Measurements from ENCODE around the gene CPD. TPM values are rescaled to one million over a fixed set of nuclear protein-coding genes. Genes with fewer than 3 reads are reported as not detected.

Gene CPD
- total and polyA plus RNA-seq, 2 of the 13 experiments (the other 11 are each of a cell fraction or from before 2014, with no cell fraction given): 46.1 to 72.3 TPM

DNA sequence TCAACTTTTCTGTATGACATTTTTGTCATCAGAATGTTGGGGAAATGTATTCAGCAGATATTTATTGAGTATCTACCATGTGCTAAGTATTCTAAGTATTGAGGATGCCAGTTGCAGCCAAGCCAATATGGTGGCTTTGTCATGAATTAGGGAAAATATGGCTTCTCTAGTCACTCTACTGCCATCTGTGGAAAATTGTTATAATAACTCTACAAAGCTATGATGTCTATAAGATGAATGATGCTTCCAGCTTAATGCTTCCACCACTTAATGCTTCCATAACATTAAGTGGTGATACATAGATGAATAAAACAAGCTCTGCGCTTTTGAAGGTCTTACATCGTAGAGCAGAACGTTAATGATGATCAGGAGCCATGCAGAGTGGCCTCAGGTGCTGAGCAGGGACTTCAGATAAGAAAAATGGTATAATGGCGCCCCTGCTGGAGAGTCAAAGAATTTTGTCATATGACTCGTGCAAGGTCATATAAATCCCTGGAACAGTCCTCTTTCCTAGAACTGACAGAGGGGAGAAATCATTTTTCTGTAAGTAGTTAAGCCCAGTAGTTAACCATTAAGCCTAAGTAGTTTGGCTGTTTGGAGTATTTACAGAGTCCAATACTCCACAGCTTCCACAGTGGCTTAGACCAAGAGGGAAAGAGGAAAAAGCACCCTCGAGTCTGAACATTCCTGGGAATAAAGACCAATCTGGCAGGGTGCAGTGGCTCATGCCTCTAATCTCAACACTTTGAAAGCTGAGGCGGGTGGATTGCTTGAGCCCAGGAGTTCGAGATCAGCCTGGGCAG lies 42.2 kb upstream of the CPD start (continued):
- TF ChIP-seq, protein P1, sequence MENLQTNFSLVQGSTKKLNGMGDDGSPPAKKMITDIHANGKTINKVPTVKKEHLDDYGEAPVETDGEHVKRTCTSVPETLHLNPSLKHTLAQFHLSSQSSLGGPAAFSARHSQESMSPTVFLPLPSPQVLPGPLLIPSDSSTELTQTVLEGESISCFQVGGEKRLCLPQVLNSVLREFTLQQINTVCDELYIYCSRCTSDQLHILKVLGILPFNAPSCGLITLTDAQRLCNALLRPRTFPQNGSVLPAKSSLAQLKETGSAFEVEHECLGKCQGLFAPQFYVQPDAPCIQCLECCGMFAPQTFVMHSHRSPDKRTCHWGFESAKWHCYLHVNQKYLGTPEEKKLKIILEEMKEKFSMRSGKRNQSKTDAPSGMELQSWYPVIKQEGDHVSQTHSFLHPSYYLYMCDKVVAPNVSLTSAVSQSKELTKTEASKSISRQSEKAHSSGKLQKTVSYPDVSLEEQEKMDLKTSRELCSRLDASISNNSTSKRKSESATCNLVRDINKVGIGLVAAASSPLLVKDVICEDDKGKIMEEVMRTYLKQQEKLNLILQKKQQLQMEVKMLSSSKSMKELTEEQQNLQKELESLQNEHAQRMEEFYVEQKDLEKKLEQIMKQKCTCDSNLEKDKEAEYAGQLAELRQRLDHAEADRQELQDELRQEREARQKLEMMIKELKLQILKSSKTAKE (CRISPR knock-in tag; IDR thresholded peaks at IDR 0.05; ENCODE audit: borderline replicate concordance): no peak
- TF ChIP-seq, protein P2, sequence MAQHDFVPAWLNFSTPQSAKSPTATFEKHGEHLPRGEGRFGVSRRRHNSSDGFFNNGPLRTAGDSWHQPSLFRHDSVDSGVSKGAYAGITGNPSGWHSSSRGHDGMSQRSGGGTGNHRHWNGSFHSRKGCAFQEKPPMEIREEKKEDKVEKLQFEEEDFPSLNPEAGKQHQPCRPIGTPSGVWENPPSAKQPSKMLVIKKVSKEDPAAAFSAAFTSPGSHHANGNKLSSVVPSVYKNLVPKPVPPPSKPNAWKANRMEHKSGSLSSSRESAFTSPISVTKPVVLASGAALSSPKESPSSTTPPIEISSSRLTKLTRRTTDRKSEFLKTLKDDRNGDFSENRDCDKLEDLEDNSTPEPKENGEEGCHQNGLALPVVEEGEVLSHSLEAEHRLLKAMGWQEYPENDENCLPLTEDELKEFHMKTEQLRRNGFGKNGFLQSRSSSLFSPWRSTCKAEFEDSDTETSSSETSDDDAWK (CRISPR knock-in tag; IDR thresholded peaks at IDR 0.05): no peak
- no peak for TF ChIP-seq HNRNPLL (IDR thresholded peaks at IDR 0.05; ENCODE audit: low read depth, low read length, poor library complexity, severe bottlenecking)
- TF ChIP-seq THAP11 (CRISPR knock-in tag; IDR thresholded peaks at IDR 0.05): 0 out of 2 replicates have a peak, but pooled peaks have one; percentile 34
- TF ChIP-seq, protein P3, sequence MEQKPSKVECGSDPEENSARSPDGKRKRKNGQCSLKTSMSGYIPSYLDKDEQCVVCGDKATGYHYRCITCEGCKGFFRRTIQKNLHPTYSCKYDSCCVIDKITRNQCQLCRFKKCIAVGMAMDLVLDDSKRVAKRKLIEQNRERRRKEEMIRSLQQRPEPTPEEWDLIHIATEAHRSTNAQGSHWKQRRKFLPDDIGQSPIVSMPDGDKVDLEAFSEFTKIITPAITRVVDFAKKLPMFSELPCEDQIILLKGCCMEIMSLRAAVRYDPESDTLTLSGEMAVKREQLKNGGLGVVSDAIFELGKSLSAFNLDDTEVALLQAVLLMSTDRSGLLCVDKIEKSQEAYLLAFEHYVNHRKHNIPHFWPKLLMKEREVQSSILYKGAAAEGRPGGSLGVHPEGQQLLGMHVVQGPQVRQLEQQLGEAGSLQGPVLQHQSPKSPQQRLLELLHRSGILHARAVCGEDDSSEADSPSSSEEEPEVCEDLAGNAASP (CRISPR knock-in tag; IDR thresholded peaks at IDR 0.05; ENCODE audit: borderline replicate concordance): peak; percentile 48; the same call in 1 of the 2 replicates
- TF ChIP-seq SMAD3 (CRISPR knock-in tag; IDR thresholded peaks at IDR 0.05): peak; percentile 73; the same call in 1 of the 2 replicates
- no peak for TF ChIP-seq KLF9 (CRISPR knock-in tag; IDR thresholded peaks at IDR 0.05; ENCODE audit: low read depth)
- TF ChIP-seq ZKSCAN8 (CRISPR knock-in tag; IDR thresholded peaks at IDR 0.05; ENCODE audit: borderline replicate concordance): peak; percentile 53; the same call in 1 of the 2 replicates
- no peak for TF ChIP-seq NFIB (CRISPR knock-in tag; IDR thresholded peaks at IDR 0.05; ENCODE audit: borderline replicate concordance)
- no peak for TF ChIP-seq ZNF567 (CRISPR knock-in tag; IDR thresholded peaks at IDR 0.05; ENCODE audit: borderline replicate concordance)
- peak; percentile 50; the same call in 1 of the 2 replicates for TF ChIP-seq ERF (CRISPR knock-in tag; IDR thresholded peaks at IDR 0.05)
- no peak for TF ChIP-seq STAT5B (CRISPR knock-in tag; IDR thresholded peaks at IDR 0.05)
- TF ChIP-seq TEAD2 (CRISPR knock-in tag; IDR thresholded peaks at IDR 0.05): no peak
- TF ChIP-seq IRF2 (CRISPR knock-in tag; IDR thresholded peaks at IDR 0.05): peak; percentile 64; the same call in 1 of the 2 replicates
- no peak for TF ChIP-seq CC2D1A (CRISPR knock-in tag; IDR thresholded peaks at IDR 0.05)
- TF ChIP-seq ZNF337 (CRISPR knock-in tag; IDR thresholded peaks at IDR 0.05; ENCODE audit: borderline replicate concordance, low read depth): no peak
- TF ChIP-seq, protein P4, sequence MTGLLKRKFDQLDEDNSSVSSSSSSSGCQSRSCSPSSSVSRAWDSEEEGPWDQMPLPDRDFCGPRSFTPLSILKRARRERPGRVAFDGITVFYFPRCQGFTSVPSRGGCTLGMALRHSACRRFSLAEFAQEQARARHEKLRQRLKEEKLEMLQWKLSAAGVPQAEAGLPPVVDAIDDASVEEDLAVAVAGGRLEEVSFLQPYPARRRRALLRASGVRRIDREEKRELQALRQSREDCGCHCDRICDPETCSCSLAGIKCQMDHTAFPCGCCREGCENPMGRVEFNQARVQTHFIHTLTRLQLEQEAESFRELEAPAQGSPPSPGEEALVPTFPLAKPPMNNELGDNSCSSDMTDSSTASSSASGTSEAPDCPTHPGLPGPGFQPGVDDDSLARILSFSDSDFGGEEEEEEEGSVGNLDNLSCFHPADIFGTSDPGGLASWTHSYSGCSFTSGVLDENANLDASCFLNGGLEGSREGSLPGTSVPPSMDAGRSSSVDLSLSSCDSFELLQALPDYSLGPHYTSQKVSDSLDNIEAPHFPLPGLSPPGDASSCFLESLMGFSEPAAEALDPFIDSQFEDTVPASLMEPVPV (CRISPR knock-in tag; IDR thresholded peaks at IDR 0.05): no peak
- TF ChIP-seq, protein P5, sequence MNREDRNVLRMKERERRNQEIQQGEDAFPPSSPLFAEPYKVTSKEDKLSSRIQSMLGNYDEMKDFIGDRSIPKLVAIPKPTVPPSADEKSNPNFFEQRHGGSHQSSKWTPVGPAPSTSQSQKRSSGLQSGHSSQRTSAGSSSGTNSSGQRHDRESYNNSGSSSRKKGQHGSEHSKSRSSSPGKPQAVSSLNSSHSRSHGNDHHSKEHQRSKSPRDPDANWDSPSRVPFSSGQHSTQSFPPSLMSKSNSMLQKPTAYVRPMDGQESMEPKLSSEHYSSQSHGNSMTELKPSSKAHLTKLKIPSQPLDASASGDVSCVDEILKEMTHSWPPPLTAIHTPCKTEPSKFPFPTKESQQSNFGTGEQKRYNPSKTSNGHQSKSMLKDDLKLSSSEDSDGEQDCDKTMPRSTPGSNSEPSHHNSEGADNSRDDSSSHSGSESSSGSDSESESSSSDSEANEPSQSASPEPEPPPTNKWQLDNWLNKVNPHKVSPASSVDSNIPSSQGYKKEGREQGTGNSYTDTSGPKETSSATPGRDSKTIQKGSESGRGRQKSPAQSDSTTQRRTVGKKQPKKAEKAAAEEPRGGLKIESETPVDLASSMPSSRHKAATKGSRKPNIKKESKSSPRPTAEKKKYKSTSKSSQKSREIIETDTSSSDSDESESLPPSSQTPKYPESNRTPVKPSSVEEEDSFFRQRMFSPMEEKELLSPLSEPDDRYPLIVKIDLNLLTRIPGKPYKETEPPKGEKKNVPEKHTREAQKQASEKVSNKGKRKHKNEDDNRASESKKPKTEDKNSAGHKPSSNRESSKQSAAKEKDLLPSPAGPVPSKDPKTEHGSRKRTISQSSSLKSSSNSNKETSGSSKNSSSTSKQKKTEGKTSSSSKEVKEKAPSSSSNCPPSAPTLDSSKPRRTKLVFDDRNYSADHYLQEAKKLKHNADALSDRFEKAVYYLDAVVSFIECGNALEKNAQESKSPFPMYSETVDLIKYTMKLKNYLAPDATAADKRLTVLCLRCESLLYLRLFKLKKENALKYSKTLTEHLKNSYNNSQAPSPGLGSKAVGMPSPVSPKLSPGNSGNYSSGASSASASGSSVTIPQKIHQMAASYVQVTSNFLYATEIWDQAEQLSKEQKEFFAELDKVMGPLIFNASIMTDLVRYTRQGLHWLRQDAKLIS (CRISPR knock-in tag; IDR thresholded peaks at IDR 0.05): 0 out of 2 replicates have a peak, but pooled peaks have one; percentile 44
- no peak for TF ChIP-seq MIER2 (CRISPR knock-in tag; IDR thresholded peaks at IDR 0.05)
